OCI-LY1 (cell line): Measurements from ENCODE around the gene ARHGAP18.

ENCODE experiments used
- H2AFZ ChIP-seq: fragments of 200-600 bp; sonication (generic), shearing (Covaris generic); 2 replicates; pipeline ENCODE4 v1.6.0; 2014; ENCODE audit warnings: antibody characterized with exemption, mild to moderate bottlenecking, low read length
- H3F3A ChIP-seq: fragments of 200-600 bp; sonication (generic), shearing (Covaris generic); 2 replicates; pipeline ENCODE4 v1.6.0; 2014; ENCODE audit warnings: mild to moderate bottlenecking, antibody characterized with exemption, low read length, moderate library complexity; ENCODE audit not compliant: insufficient read depth
- H3K27ac ChIP-seq: fragments of 200-600 bp; sonication (generic); 2 replicates; pipeline ENCODE4 v1.5.1; 2014; ENCODE audit warnings: low read length, mixed run types, mild to moderate bottlenecking, low read depth; ENCODE audit not compliant: poor library complexity, severe bottlenecking
- H3K27me3 ChIP-seq: fragments of 200-600 bp; sonication (generic); 2 replicates; pipeline ENCODE4 v1.6.0; 2014; ENCODE audit warnings: antibody characterized with exemption, mild to moderate bottlenecking, low read length, moderate library complexity; ENCODE audit not compliant: insufficient read depth
- H3K36me3 ChIP-seq: fragments of 200-600 bp; sonication (generic); 2 replicates; pipeline ENCODE4 v1.6.1; 2014; ENCODE audit warnings: mild to moderate bottlenecking, antibody characterized with exemption, low read length, moderate library complexity, mixed read lengths; ENCODE audit not compliant: insufficient read depth
- H3K4me1 ChIP-seq: fragments of 200-600 bp; sonication (generic); 2 replicates; pipeline ENCODE4 v1.5.1; 2014; ENCODE audit warnings: mild to moderate bottlenecking, low read length, moderate library complexity; ENCODE audit not compliant: insufficient read depth, severe bottlenecking
- H3K4me2 ChIP-seq: fragments of 200-600 bp; sonication (generic), shearing (Covaris generic); 2 replicates; pipeline ENCODE4 v1.6.1; 2014; ENCODE audit warnings: low read length
- H3K4me3 ChIP-seq: fragments of 200-600 bp; sonication (generic); 2 replicates; pipeline ENCODE4 v1.5.1; 2014; ENCODE audit warnings: low read length, low read depth, mild to moderate bottlenecking, mixed read lengths; ENCODE audit not compliant: poor library complexity, severe bottlenecking
- H3K79me2 ChIP-seq: fragments of 200-600 bp; shearing (Covaris generic); 2 replicates; pipeline ENCODE4 v1.6.1; 2016; ENCODE audit warnings: mixed run types, low read length, mixed read lengths; ENCODE audit not compliant: insufficient read depth
- H3K9ac ChIP-seq: fragments of 200-600 bp; sonication (generic), shearing (Covaris generic); 2 replicates; pipeline ENCODE4 v1.6.1; 2014; ENCODE audit warnings: mild to moderate bottlenecking, low read length, mixed read lengths
- H3K9me2 ChIP-seq: fragments of 200-600 bp; sonication (generic), shearing (Covaris generic); 2 replicates; pipeline ENCODE4 v1.6.1; 2014; ENCODE audit warnings: low read depth, mild to moderate bottlenecking, low read length, mixed read lengths
- H3K9me3 ChIP-seq: fragments of 200-600 bp; shearing (Covaris generic); 2 replicates; pipeline ENCODE4 v1.6.1; 2014; ENCODE audit warnings: low read length, mixed read lengths
- H4K20me1 ChIP-seq: fragments of 200-600 bp; sonication (generic), shearing (Covaris generic); 2 replicates; pipeline ENCODE4 v1.6.0; 2016; ENCODE audit warnings: mild to moderate bottlenecking, low read length; ENCODE audit not compliant: insufficient read depth
- EZH2 ChIP-seq: fragments of 200-600 bp; sonication (generic), shearing (Covaris generic); IDR thresholded peaks from 2 replicates; pipeline ENCODE4 v1.8.0; 2017; ENCODE audit warnings: borderline replicate concordance, mixed run types, mild to moderate bottlenecking, antibody characterized with exemption, low read length, moderate library complexity, mixed read lengths
- TF ChIP-seq, protein P1 (sequence below): fragments of 200-600 bp; sonication (generic), shearing (Covaris generic); IDR thresholded peaks from 2 replicates; pipeline ENCODE4 v1.5.1; 2017; ENCODE audit warnings: mild to moderate bottlenecking, antibody characterized with exemption, low read length, moderate library complexity, mixed read lengths

ARHGAP18 gene

DNA sequence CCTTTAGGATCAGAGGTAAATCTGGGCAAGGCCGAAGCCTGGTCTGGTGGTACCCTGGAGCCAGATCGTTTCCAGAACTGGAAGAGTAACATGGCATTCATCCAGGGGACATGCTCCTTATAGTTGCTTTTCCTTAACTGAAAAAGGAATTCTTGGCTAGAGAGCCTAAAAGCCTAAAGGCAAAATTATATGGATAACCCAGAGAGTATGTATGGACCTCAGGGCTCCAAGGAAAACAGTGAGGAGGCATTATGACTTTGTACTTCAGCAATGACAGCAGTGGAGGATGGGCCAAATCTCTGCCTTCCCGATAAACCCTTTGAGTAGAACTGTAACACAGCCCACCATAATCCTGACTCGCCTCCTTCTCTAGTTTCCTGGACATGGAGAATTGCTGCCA is 29.3 kb downstream of the ARHGAP18 start:
- Histone ChIP-seq H3K4me3 (no peak overlapping the region), H4K20me1 (no peaks in the 10 kb centered on the region), H3K27ac (no peak overlapping the region), H3F3A (no peaks in the 10 kb centered on the region), H2AFZ (no peak overlapping the region), H3K9ac (no peak overlapping the region), H3K79me2 (no peaks in the 10 kb centered on the region), H3K9me3 (no peaks in the 10 kb centered on the region), H3K4me1 (peaks cover 15% of the 10 kb centered on the region), H3K9me2 (no peaks in the 10 kb centered on the region), H3K27me3 (no peaks in the 10 kb centered on the region), H3K4me2 (no peak overlapping the region), H3K36me3 (no peaks in the 10 kb centered on the region)
- no peak for TF ChIP-seq EZH2
- TF ChIP-seq, protein P1, sequence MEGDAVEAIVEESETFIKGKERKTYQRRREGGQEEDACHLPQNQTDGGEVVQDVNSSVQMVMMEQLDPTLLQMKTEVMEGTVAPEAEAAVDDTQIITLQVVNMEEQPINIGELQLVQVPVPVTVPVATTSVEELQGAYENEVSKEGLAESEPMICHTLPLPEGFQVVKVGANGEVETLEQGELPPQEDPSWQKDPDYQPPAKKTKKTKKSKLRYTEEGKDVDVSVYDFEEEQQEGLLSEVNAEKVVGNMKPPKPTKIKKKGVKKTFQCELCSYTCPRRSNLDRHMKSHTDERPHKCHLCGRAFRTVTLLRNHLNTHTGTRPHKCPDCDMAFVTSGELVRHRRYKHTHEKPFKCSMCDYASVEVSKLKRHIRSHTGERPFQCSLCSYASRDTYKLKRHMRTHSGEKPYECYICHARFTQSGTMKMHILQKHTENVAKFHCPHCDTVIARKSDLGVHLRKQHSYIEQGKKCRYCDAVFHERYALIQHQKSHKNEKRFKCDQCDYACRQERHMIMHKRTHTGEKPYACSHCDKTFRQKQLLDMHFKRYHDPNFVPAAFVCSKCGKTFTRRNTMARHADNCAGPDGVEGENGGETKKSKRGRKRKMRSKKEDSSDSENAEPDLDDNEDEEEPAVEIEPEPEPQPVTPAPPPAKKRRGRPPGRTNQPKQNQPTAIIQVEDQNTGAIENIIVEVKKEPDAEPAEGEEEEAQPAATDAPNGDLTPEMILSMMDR, result no peak

DNA sequence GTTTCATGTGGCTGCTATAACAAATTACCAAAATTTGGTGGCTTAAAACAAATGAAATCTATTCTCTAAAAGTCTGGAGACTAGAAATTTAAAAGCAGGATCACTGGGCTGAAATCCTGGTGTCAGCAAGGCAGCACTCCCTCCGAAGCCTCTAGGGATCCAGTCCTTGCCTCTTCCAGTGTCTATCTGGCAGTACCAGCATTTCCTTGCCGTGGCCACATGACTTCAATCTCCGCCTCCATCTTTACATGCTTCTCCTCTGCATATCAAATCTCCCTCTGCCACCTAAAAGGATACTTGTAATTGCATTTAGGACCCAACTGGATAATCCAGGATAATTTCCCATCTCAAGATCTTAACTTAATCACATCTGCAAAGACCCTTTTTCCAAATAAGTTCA is 30.2 kb downstream of the ARHGAP18 start:
- no peak overlapping the region for H3K27ac ChIP-seq
- H4K20me1 ChIP-seq, result no peaks in the 10 kb centered on the region
- no peaks in the 10 kb centered on the region for H3K9me3 ChIP-seq
- no peak overlapping the region for H3K4me2 ChIP-seq
- H2AFZ ChIP-seq, result no peak overlapping the region
- no peaks in the 10 kb centered on the region for H3K27me3 ChIP-seq
- H3K4me3 ChIP-seq, result no peak overlapping the region
- H3K4me1 ChIP-seq, result peaks cover 14% of the 10 kb centered on the region
- no peaks in the 10 kb centered on the region for H3K36me3 ChIP-seq
- no peaks in the 10 kb centered on the region for H3K9me2 ChIP-seq
- H3K9ac ChIP-seq, result no peak overlapping the region
- TF ChIP-seq, protein P1, result no peak
- no peak for TF ChIP-seq EZH2
- no peaks in the 10 kb centered on the region for H3K79me2 ChIP-seq
- H3F3A ChIP-seq, result no peaks in the 10 kb centered on the region

DNA sequence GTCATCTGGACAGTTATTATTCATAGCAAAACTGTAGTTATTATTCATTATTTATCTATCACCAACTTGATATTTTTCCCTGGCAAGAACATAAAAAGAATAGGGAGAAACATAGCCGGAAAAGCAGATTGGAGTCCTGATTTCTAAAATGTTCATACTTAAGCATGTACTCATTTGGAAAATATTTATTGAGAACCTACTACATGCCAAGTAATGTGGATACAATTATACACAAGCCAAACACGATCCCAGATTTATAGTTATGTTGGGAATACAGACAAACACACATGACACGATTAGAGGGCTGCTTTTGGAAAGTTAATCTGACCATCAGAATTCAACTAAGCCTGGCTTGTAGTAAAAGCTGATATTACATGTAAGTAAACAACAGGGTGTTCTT is 30.7 kb downstream of the ARHGAP18 start:
- H3K27me3 ChIP-seq, result no peaks in the 10 kb centered on the region
- no peaks in the 10 kb centered on the region for H3K9me3 ChIP-seq
- H2AFZ ChIP-seq, result no peak overlapping the region
- H3K4me3 ChIP-seq, result no peak overlapping the region
- H3K9me2 ChIP-seq, result no peaks in the 10 kb centered on the region
- H4K20me1 ChIP-seq, result no peaks in the 10 kb centered on the region
- no peaks in the 10 kb centered on the region for H3F3A ChIP-seq
- TF ChIP-seq EZH2, result no peak
- TF ChIP-seq, protein P1, result no peak
- H3K9ac ChIP-seq, result no peak overlapping the region
- H3K79me2 ChIP-seq, result no peaks in the 10 kb centered on the region
- no peak overlapping the region for H3K27ac ChIP-seq
- H3K36me3 ChIP-seq, result no peaks in the 10 kb centered on the region
- no peak overlapping the region for H3K4me2 ChIP-seq
- H3K4me1 ChIP-seq, result peaks cover 10% of the 10 kb centered on the region
